AG04449 (cell line): ENCODE results near the gene ROBO1.

ENCODE experiments used
- CTCF ChIA-PET: fragments of 350-600 bp; formaldehyde crosslinking; extraction: SDS; loops from one replicate; lab custom pipeline; 2021; ENCODE audit warnings: antibody characterized with exemption; lab: Yijun Ruan, JAX
- POLR2A ChIA-PET: fragments of 400-600, 350-600 bp; formaldehyde crosslinking; extraction: SDS; loops from one replicate; lab custom pipeline; 2020; ENCODE audit warnings: antibody characterized with exemption, inconsistent platforms; lab: Yijun Ruan, JAX
- DNase-seq: peaks from one replicate; pipeline ENCODE4 v3.0.0-alpha.2; 2010; ENCODE audit warnings: low read depth, low spot score
- H3K4me3 ChIP-seq: 2 replicates; pipeline ENCODE4 v1.5.1; 2011; ENCODE audit warnings: low read depth, mild to moderate bottlenecking, control low read depth, low read length
- CTCF ChIP-seq: IDR thresholded peaks from one replicate; pipeline ENCODE4 v1.5.1; 2011; ENCODE audit warnings: mild to moderate bottlenecking, moderate library complexity, low read length, control low read depth, inconsistent platforms; ENCODE audit not compliant: insufficient read depth; ENCODE audit errors: missing control alignments

The ROBO1 gene

GRCh38 chr3:79765911-79766310, 1.9 kb downstream of the ROBO1 start:
- ChIA-PET POLR2A (no interaction called here), CTCF (no interaction called here)
- H3K4me3 ChIP-seq: no peak overlapping the region
- TF ChIP-seq CTCF: no peak
- DNase-seq: no peak

GRCh38 chr3:79761441-79761840, 6.4 kb downstream of the ROBO1 start:
- POLR2A ChIA-PET: no interaction called here
- no peak overlapping the region for H3K4me3 ChIP-seq
- TF ChIP-seq CTCF: no peak
- CTCF ChIA-PET: no interaction called here
- DNase-seq: no peak

GRCh38 chr3:79751703-79752102, 16.1 kb downstream of the ROBO1 start:
- no peak overlapping the region for H3K4me3 ChIP-seq
- no peak for TF ChIP-seq CTCF
- no peak for DNase-seq
- ChIA-PET CTCF (no interaction called here), POLR2A (no interaction called here)

- POLR2A ChIA-PET: no interaction called here
- TF ChIP-seq CTCF: no peak
- CTCF ChIA-PET: no interaction called here
These were observed 30.3 kb downstream of the ROBO1 start for GRCh38 chr3:79737530-79737929.

GRCh38 chr3:79729096-79729495, 38.7 kb downstream of the ROBO1 start:
- ChIA-PET CTCF (no interaction called here), POLR2A (no interaction called here)
- no peak overlapping the region for H3K4me3 ChIP-seq
- no peak for TF ChIP-seq CTCF
- no peak for DNase-seq

More at GRCh38 chr3:79737530-79737929, 30.3 kb downstream of the ROBO1 start:
- DNase-seq: no peak
- H3K4me3 ChIP-seq: no peak overlapping the region

- ChIA-PET POLR2A (no interaction called here), CTCF (no interaction called here)
- no peak overlapping the region for H3K4me3 ChIP-seq
- no peak for DNase-seq
- no peak for TF ChIP-seq CTCF
These were observed 41.0 kb downstream of the ROBO1 start for GRCh38 chr3:79726786-79727185.
